MCF 10A (cell line): ENCODE data around the gene CYB5A. TPM values are rescaled to one million over a fixed set of nuclear protein-coding genes. Genes with fewer than 3 reads are reported as not detected.
A peak's percentile ranks its signal among the peaks of the same experiment; 100 is the strongest.

Experiments used
- BruUV-seq: library from RNA; stranded (reverse); fragments of 400-500 nt; replicated peaks from 2 replicates; lab custom pipeline; 2021; lab: Mats Ljungman, UMichigan
- CTCF ChIA-PET: fragments of 300-600 bp; sonication (Branson Sonifier 250); formaldehyde crosslinking; extraction: SDS; loops from one replicate; lab custom pipeline; 2021; ENCODE audit warnings: antibody characterized with exemption, inconsistent platforms; lab: Yijun Ruan, JAX
- POLR2A ChIA-PET: fragments of 300-600, 350-650 bp; sonication (Branson Sonifier 250); formaldehyde crosslinking; extraction: SDS; loops from one replicate; lab custom pipeline; 2020; ENCODE audit warnings: antibody characterized with exemption, inconsistent platforms; lab: Yijun Ruan, JAX
- DNase-seq: peaks from one replicate; pipeline ENCODE4 v3.0.0-alpha.2; 2018; ENCODE audit not compliant: unreplicated experiment
- H3K27ac Mint-ChIP-seq: one replicate; pipeline ENCODE4 v1.8.0; 2022; ENCODE audit warnings: mild to moderate bottlenecking, low read depth, mixed read lengths; ENCODE audit not compliant: unreplicated experiment
- H3K27me3 Mint-ChIP-seq: one replicate; pipeline ENCODE4 v1.8.0; 2022; ENCODE audit warnings: mixed read lengths; ENCODE audit not compliant: insufficient read depth, unreplicated experiment
- H3K36me3 Mint-ChIP-seq: one replicate; pipeline ENCODE4 v1.8.0; 2022; ENCODE audit warnings: mild to moderate bottlenecking, moderate library complexity, mixed read lengths; ENCODE audit not compliant: insufficient read depth, unreplicated experiment
- H3K4me1 Mint-ChIP-seq: one replicate; pipeline ENCODE4 v1.8.0; 2022; ENCODE audit warnings: mixed read lengths; ENCODE audit not compliant: insufficient read depth, unreplicated experiment
- H3K4me3 Mint-ChIP-seq: one replicate; pipeline ENCODE4 v1.8.0; 2022; ENCODE audit warnings: mild to moderate bottlenecking, moderate library complexity, mixed read lengths; ENCODE audit not compliant: unreplicated experiment
- H3K9me3 Mint-ChIP-seq: one replicate; pipeline ENCODE4 v1.8.0; 2022; ENCODE audit warnings: mixed read lengths; ENCODE audit not compliant: unreplicated experiment
- CTCF ChIP-seq: fragments of 200-600 bp; IDR thresholded peaks from one replicate; pipeline ENCODE4 v1.8.0; 2022; ENCODE audit warnings: antibody characterized with exemption, mild to moderate bottlenecking; ENCODE audit not compliant: unreplicated experiment
- intact Hi-C: fragments of 100-400 bp; cut with micrococcal nuclease; formaldehyde crosslinking; loops from 2 replicates; pipeline ENCODE4 v1.14.1; 2022
- total RNA-seq: library from RNA; stranded (reverse); gene quantifications from 2 replicates; pipeline ENCODE4 v1.2.3, GENCODE V29; 2022

Gene CYB5A
- total RNA-seq, 1 experiment from 2014 or later = 27.5 TPM

- TF ChIP-seq CTCF = no peak
- Mint-ChIP-seq H3K27ac (no peak overlapping the region), H3K27me3 (no peaks in the 10 kb centered on the region), H3K4me1 (peaks cover 3% of the 10 kb centered on the region), H3K4me3 (no peak overlapping the region), H3K9me3 (no peaks in the 10 kb centered on the region), H3K36me3 (peaks cover 11% of the 10 kb centered on the region)
- no TSS peak for BruUV-seq
- ChIA-PET POLR2A (no interaction called here), CTCF (no interaction called here)
- intact Hi-C loops = no loop called here
- no peak for DNase-seq
Measured at GRCh38 chr18:74257083-74257482, 34.7 kb downstream of the CYB5A start.

GRCh38 chr18:74256190-74256589 is 35.6 kb downstream of the CYB5A start:
- H3K27me3 Mint-ChIP-seq = no peaks in the 10 kb centered on the region
- no peak overlapping the region for H3K27ac Mint-ChIP-seq
- TF ChIP-seq CTCF = no peak
- ChIA-PET CTCF (no interaction called here), POLR2A (no interaction called here)
- no peak for DNase-seq
- intact Hi-C loops = no loop called here
- no TSS peak for BruUV-seq
- H3K4me1 Mint-ChIP-seq = peaks cover 11% of the 10 kb centered on the region
- H3K9me3 Mint-ChIP-seq = no peaks in the 10 kb centered on the region
- H3K36me3 Mint-ChIP-seq = peaks cover 11% of the 10 kb centered on the region
- no peak overlapping the region for H3K4me3 Mint-ChIP-seq

DNA sequence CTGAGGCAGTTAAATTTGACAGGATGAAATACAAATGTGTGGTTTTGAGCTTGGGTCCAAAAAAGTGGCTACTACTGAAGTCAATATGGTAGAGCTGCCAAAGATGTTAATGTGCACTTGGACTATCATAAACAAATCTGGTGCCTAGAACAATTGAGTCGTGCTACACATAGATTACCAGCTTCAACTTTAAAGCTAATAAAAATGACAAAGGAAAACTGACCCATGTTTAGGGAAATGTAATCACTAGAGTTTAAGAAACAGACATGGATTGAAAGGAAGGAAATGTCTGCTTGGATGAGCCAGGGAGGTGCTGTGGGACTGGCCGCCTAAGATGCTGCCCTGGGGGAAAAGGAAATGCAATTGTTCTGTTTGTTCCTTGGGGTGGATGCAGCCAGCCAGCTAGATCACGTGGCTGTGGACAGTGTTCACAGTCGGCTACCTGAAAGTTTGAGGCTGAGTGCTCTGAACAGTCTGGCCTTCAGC is 36.6 kb downstream of the CYB5A start:
- ChIA-PET CTCF (no interaction called here), POLR2A (interaction anchor here (0.7 kb wide), 1 partner anchor 192 kb away, joined by 3 read pairs; no protein-coding TSS in a partner anchor)
- Mint-ChIP-seq H3K27me3 (no peaks in the 10 kb centered on the region), H3K4me3 (no peak overlapping the region), H3K36me3 (peaks cover 11% of the 10 kb centered on the region), H3K4me1 (peaks cover 15% of the 10 kb centered on the region), H3K9me3 (no peaks in the 10 kb centered on the region), H3K27ac (no peak overlapping the region)
- intact Hi-C loops = no loop called here
- peak; percentile 14 for DNase-seq
- no TSS peak for BruUV-seq
- TF ChIP-seq CTCF = no peak

GRCh38 chr18:74252039-74252395 is 39.7 kb downstream of the CYB5A start:
- no peak for TF ChIP-seq CTCF
- peaks cover 30% of the 10 kb centered on the region for H3K4me1 Mint-ChIP-seq
- CTCF ChIA-PET = interaction anchor here (0.8 to 1.1 kb wide), 2 partner anchors 9 to 55 kb away, joined by 4 read pairs; no protein-coding TSS in a partner anchor

More at GRCh38 chr18:74252039-74252395, 39.7 kb downstream of the CYB5A start:
- DNase-seq = peak; percentile 5
- Mint-ChIP-seq H3K36me3 (peaks cover 2% of the 10 kb centered on the region), H3K9me3 (no peaks in the 10 kb centered on the region), H3K27me3 (no peaks in the 10 kb centered on the region), H3K4me3 (no peak overlapping the region), H3K27ac (peak overlapping the region; percentile 35)
- intact Hi-C loops = no loop called here
- BruUV-seq = no TSS peak
- POLR2A ChIA-PET = interaction anchor here (0.7 to 1.7 kb wide), 3 partner anchors 8 to 60 kb away, joined by 3 to 5 read pairs (median 4); no protein-coding TSS in a partner anchor
